Measurements from ENCODE around the gene ADARB2.

DNA sequence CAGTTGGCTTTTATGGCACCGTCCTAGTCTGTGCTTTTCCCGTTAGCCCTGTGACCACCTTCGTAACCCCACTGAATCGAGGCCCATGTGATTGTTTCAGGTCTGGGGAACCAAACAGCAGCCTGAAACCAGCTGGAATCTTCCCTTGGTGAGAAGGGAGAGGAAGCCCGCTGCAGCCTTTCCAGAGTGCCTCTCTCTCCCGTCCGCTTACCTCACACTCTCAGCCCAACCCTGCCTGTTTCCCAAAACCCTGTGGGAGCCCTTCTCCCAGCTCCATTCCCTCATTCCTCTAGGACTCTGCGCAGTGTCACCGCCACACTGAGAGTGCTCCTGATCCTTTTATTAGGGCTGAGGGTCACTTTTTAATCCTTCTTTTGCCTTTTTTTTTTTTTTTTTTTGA is 541.5 kb downstream of the ADARB2 start:
- TF ChIP-seq, protein P1, sequence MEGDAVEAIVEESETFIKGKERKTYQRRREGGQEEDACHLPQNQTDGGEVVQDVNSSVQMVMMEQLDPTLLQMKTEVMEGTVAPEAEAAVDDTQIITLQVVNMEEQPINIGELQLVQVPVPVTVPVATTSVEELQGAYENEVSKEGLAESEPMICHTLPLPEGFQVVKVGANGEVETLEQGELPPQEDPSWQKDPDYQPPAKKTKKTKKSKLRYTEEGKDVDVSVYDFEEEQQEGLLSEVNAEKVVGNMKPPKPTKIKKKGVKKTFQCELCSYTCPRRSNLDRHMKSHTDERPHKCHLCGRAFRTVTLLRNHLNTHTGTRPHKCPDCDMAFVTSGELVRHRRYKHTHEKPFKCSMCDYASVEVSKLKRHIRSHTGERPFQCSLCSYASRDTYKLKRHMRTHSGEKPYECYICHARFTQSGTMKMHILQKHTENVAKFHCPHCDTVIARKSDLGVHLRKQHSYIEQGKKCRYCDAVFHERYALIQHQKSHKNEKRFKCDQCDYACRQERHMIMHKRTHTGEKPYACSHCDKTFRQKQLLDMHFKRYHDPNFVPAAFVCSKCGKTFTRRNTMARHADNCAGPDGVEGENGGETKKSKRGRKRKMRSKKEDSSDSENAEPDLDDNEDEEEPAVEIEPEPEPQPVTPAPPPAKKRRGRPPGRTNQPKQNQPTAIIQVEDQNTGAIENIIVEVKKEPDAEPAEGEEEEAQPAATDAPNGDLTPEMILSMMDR (IDR thresholded peaks at IDR 0.05): no peak
- no peak for TF ChIP-seq POLR2A (IDR thresholded peaks at IDR 0.05)

Data from Peyer's patch (tissue), 4 donors.